SK-N-MC (cell line): ENCODE results near the gene MCM7.

ENCODE experiments used
- DNase-seq: peaks from one replicate; pipeline ENCODE4 v3.0.0-alpha.2; 2011; ENCODE audit warnings: low read depth, low spot score
- H3K27ac ChIP-seq: fragments of 200-600 bp; sonication (generic); 2 replicates; pipeline ENCODE4 v1.5.1; 2016; ENCODE audit warnings: mixed run types
- H3K36me3 ChIP-seq: fragments of 200-600 bp; sonication (generic); 2 replicates; pipeline ENCODE4 v1.6.1; 2017; ENCODE audit warnings: antibody characterized with exemption, low read length, mixed read lengths; ENCODE audit not compliant: insufficient read depth
- H3K4me3 ChIP-seq: fragments of 200-600 bp; sonication (generic); 2 replicates; pipeline ENCODE4 v1.5.1; 2016
- H3K9ac ChIP-seq: fragments of 200-600 bp; sonication (generic); 2 replicates; pipeline ENCODE4 v1.8.0; 2017; ENCODE audit warnings: mixed run types, mixed read lengths; ENCODE audit not compliant: insufficient read length
- H3K9me3 ChIP-seq: fragments of 200-600 bp; sonication (generic); 2 replicates; pipeline ENCODE4 v1.6.1; 2017; ENCODE audit warnings: low read depth, mild to moderate bottlenecking, antibody characterized with exemption, low read length, moderate library complexity, mixed read lengths
- EZH2 ChIP-seq: fragments of 200-600 bp; sonication (generic); IDR thresholded peaks from one replicate; pipeline ENCODE4 v1.6.1; 2017; ENCODE audit warnings: antibody characterized with exemption
- FOXP2 ChIP-seq: optimal IDR thresholded peaks from 2 replicates; pipeline ENCODE3; 2011; ENCODE audit warnings: mild to moderate bottlenecking, moderate library complexity; ENCODE audit not compliant: insufficient read depth; ENCODE audit errors: extremely low read length, control extremely low read depth
- POLR2AphosphoS5 ChIP-seq: IDR thresholded peaks from 2 replicates; pipeline ENCODE4 v1.6.1; 2012; ENCODE audit warnings: mild to moderate bottlenecking, low read depth, low read length, borderline replicate concordance

The MCM7 gene

DNA sequence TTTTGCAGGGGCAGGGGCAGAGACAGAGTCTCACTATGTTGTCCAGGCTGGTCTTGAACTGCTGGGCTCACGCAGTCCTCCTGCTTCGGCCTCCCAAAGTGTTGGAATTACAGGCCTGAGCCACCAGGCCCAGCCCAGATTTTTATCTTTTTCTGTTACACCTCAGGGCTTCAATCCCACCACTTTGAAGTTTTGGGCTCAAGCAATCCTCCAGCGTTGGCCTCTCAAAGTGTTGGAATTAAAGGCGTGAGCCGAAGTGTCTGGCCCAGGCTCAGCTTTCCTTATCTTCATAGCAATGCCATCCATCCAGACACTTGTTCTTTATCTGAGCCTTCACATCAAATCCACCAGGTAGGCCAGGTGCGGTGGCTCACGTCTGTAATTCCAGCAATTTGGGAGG lies 13.8 kb upstream of the MCM7 start:
- DNase-seq, result no peak
- Histone ChIP-seq H3K36me3 (peaks cover 30% of the 10 kb centered on the region), H3K9me3 (no peaks in the 10 kb centered on the region), H3K9ac (no peak overlapping the region), H3K4me3 (no peak overlapping the region), H3K27ac (no peak overlapping the region)
- TF ChIP-seq EZH2 (no peak), FOXP2 (no peak), POLR2AphosphoS5 (no peak)

GRCh38 chr7:100111914-100112313 lies 10.7 kb upstream of the MCM7 start:
- no peak overlapping the region for H3K27ac ChIP-seq
- no peaks in the 10 kb centered on the region for H3K9me3 ChIP-seq
- no peak overlapping the region for H3K9ac ChIP-seq
- no peak for TF ChIP-seq EZH2
- no peak for TF ChIP-seq POLR2AphosphoS5
- TF ChIP-seq FOXP2, result no peak
- DNase-seq, result no peak
- H3K4me3 ChIP-seq, result no peak overlapping the region
- peaks cover 56% of the 10 kb centered on the region for H3K36me3 ChIP-seq

- Histone ChIP-seq H3K9ac (no peak overlapping the region), H3K36me3 (peaks cover 60% of the 10 kb centered on the region)
These were observed 10.0 kb upstream of the MCM7 start for GRCh38 chr7:100111156-100111555.

GRCh38 chr7:100109521-100110163 lies 8.4 kb upstream of the MCM7 start:
- Histone ChIP-seq H3K27ac (no peak overlapping the region), H3K9me3 (no peaks in the 10 kb centered on the region), H3K9ac (no peak overlapping the region), H3K4me3 (no peak overlapping the region), H3K36me3 (peaks cover 58% of the 10 kb centered on the region)
- TF ChIP-seq EZH2, result no peak
- no peak for TF ChIP-seq POLR2AphosphoS5
- no peak for TF ChIP-seq FOXP2
- DNase-seq, result no peak

More at GRCh38 chr7:100111156-100111555, 10.0 kb upstream of the MCM7 start:
- TF ChIP-seq FOXP2 (no peak), POLR2AphosphoS5 (no peak), EZH2 (no peak)
- DNase-seq, result no peak
- no peak overlapping the region for H3K4me3 ChIP-seq
- no peak overlapping the region for H3K27ac ChIP-seq
- no peaks in the 10 kb centered on the region for H3K9me3 ChIP-seq

DNA sequence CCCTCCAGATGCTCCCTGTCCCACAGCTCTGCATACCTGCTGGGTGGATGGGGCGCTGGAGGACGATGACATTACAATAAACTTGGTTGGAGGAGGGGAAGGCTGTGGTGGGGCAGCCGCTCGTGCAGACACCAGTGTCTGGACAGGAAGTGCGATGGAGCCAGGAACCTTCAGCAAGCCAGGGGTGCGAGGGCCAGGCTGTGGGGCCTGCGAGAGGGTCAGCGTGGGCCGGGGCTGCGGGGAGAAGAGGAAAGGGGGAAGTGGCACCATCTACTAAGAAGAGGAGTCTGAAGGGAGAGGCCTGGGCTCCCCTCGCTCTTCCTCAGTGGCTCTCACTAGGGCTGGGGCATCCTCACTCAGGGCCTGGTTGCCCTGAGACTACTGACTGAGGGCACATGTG lies 6.7 kb upstream of the MCM7 start:
- Histone ChIP-seq H3K9ac (no peak overlapping the region), H3K9me3 (no peaks in the 10 kb centered on the region), H3K27ac (no peak overlapping the region), H3K36me3 (peaks cover 59% of the 10 kb centered on the region), H3K4me3 (no peak overlapping the region)
- TF ChIP-seq EZH2 (no peak), POLR2AphosphoS5 (no peak), FOXP2 (no peak)
- DNase-seq, result no peak

- H3K36me3 ChIP-seq, result peaks cover 59% of the 10 kb centered on the region
- no peaks in the 10 kb centered on the region for H3K9me3 ChIP-seq
- DNase-seq, result no peak
- no peak overlapping the region for H3K9ac ChIP-seq
- H3K4me3 ChIP-seq, result no peak overlapping the region
- TF ChIP-seq POLR2AphosphoS5 (no peak), EZH2 (no peak), FOXP2 (no peak)
- no peak overlapping the region for H3K27ac ChIP-seq
These were observed 6.0 kb upstream of the MCM7 start for GRCh38 chr7:100107125-100107737.

DNA sequence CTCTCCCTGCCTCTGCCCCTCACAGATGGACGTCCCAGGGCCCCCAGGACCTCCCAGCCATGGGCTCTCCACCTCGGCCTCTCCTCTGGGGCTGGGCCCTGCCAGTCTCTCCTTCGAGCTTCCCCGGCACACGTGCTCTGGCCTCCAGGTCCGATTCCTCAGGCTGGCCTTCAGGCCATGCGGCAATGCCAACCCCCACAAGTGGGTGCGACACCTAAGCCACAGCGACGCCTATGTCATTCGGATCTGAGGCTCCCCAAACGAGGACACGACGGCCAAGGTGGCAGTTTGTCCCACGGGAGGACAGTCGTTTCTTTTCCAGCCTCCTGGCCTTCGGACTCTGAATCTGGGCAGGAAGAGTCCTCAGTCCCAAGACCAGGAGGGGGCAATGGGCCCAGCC lies 5.4 kb upstream of the MCM7 start:
- H3K9ac ChIP-seq, result no peak overlapping the region
- no peak overlapping the region for H3K27ac ChIP-seq
- H3K4me3 ChIP-seq, result no peak overlapping the region
- H3K9me3 ChIP-seq, result no peaks in the 10 kb centered on the region
- DNase-seq, result no peak
- H3K36me3 ChIP-seq, result peaks cover 54% of the 10 kb centered on the region
- TF ChIP-seq EZH2 (no peak), POLR2AphosphoS5 (no peak), FOXP2 (no peak)

- Histone ChIP-seq H3K4me3 (no peak overlapping the region), H3K9ac (no peak overlapping the region)
- TF ChIP-seq EZH2 (no peak), POLR2AphosphoS5 (no peak), FOXP2 (no peak)
These were observed 4.3 kb upstream of the MCM7 start for GRCh38 chr7:100105534-100105933.

More at GRCh38 chr7:100105534-100105933, 4.3 kb upstream of the MCM7 start:
- no peak for DNase-seq
- no peaks in the 10 kb centered on the region for H3K9me3 ChIP-seq
- no peak overlapping the region for H3K27ac ChIP-seq
- H3K36me3 ChIP-seq, result peaks cover 44% of the 10 kb centered on the region; the same call in 1 of the 2 replicates
